Small intestine (tissue), 7 donors: ENCODE results near the gene BCAT1. TPM values are rescaled to one million over a fixed set of nuclear protein-coding genes. Genes with fewer than 3 reads are reported as not detected.
"Not testable (repeated sequence)": the region's sequence is repeated elsewhere in the genome, so short reads cannot be mapped to it uniquely, and the experiment has no call there.

ENCODE experiments used
- DNase-seq, 2 donors: peaks; one replicate each; pipeline versions ENCODE4 v3.0.0 to v3.0.0-alpha.2; 2013
- FAIRE-seq: peaks from 2 replicates; lab custom pipeline; 2012; peaks lifted over from hg19 to GRCh38; lab: Jason Lieb, UNC
- H3K27ac ChIP-seq, 3 donors: one replicate each; pipeline ENCODE4 v1.5.1; 2013; ENCODE audit warnings: low read length in 2 of 3, mild to moderate bottlenecking in 2 of 3, control low read depth in 1 of 3, inconsistent platforms in 1 of 3, low read depth in 1 of 3, moderate library complexity in 1 of 3
- H3K27me3 ChIP-seq, 3 donors: one replicate each; pipeline ENCODE4 v1.6.1; 2013; ENCODE audit warnings: low read length in 3 of 3, inconsistent platforms in 1 of 3; ENCODE audit not compliant: control insufficient read depth in 3 of 3, insufficient read depth in 3 of 3
- H3K36me3 ChIP-seq, 3 donors: one replicate each; pipeline ENCODE4 v1.6.1; 2013; ENCODE audit warnings: low read length in 3 of 3, inconsistent platforms in 1 of 3, low read depth in 1 of 3, mild to moderate bottlenecking in 1 of 3, moderate library complexity in 1 of 3; ENCODE audit not compliant: control insufficient read depth in 3 of 3, insufficient read depth in 2 of 3
- H3K4me1 ChIP-seq, 3 donors: one replicate each; pipeline ENCODE4 v1.6.1; 2013; ENCODE audit warnings: low read length in 2 of 3, inconsistent platforms in 1 of 3, low read depth in 1 of 3, mild to moderate bottlenecking in 1 of 3, moderate library complexity in 1 of 3; ENCODE audit not compliant: control insufficient read depth in 3 of 3, insufficient read depth in 2 of 3
- H3K4me3 ChIP-seq, 3 donors: one replicate each; pipeline ENCODE4 v1.5.1; 2013; ENCODE audit warnings: low read length in 3 of 3, control low read depth in 1 of 3, inconsistent platforms in 1 of 3, low read depth in 1 of 3, mild to moderate bottlenecking in 1 of 3, moderate library complexity in 1 of 3
- H3K9me3 ChIP-seq, 2 donors: one replicate each; pipeline ENCODE4 v1.6.1; 2013; ENCODE audit warnings: low read depth in 1 of 2, low read length in 1 of 2; ENCODE audit not compliant: control insufficient read depth in 2 of 2, insufficient read depth in 1 of 2
- WGBS, 3 donors: extraction: QIAGEN DNeasy Blood & Tissue Kit; methylation state at CpG; one replicate each; pipeline ENCODE4 v1.1.7; 2013; 5-methylcytosine and 5-hydroxymethylcytosine counted together
- polyA plus RNA-seq, 4 donors: library from polyadenylated mRNA; stranded (reverse) in 3 of 4; unstranded in 1 of 4; fragments of 200-250 nt in 3 of 4; fragments of 120-200 nt in 1 of 4; gene quantifications; one replicate each; pipeline versions ENCODE4 v1.2.1 to v1.2.3, GENCODE V29; 2013
- donor health status: healthy with polysubstance abuse.
- donor health status: control.
- donor health status: control.
- donor health status: Bipolar disorder and iron deficiency.
- donor health status: healthy.

The BCAT1 gene
- polyA plus RNA-seq, 4 donors: 0.22 to 5.3 (median 3.0) TPM

GRCh38 chr12:24856541-24856940 is 92.4 kb downstream of the BCAT1 start:
- H3K9me3 ChIP-seq: peaks cover 0 to 4% of the 10 kb centered on the region in 2 donors
- 66 to 89% (median 73%) methylated on average over 3 of the region's 3 CpGs for WGBS, 3 donors
- no peak for DNase-seq
- H3K27ac ChIP-seq: no peak overlapping the region
- no peak overlapping the region for H3K4me3 ChIP-seq
- no peaks in the 10 kb centered on the region for H3K4me1 ChIP-seq
- no peaks in the 10 kb centered on the region for H3K27me3 ChIP-seq
- no peaks in the 10 kb centered on the region for H3K36me3 ChIP-seq
- FAIRE-seq: no peak

- H3K36me3 ChIP-seq: no peaks in the 10 kb centered on the region
- no peak overlapping the region for H3K4me3 ChIP-seq
- H3K9me3 ChIP-seq: peaks cover 0 to 4% of the 10 kb centered on the region in 2 donors
- FAIRE-seq: no peak
- no peaks in the 10 kb centered on the region for H3K27me3 ChIP-seq
- WGBS, 3 donors: 65 to 70% (median 67%) methylated on average over 6 of the region's 6 CpGs
- H3K4me1 ChIP-seq: no peaks in the 10 kb centered on the region
- no peak overlapping the region for H3K27ac ChIP-seq
- no peak for DNase-seq
Observed at GRCh38 chr12:24854908-24855307, 94.0 kb downstream of the BCAT1 start.

DNA sequence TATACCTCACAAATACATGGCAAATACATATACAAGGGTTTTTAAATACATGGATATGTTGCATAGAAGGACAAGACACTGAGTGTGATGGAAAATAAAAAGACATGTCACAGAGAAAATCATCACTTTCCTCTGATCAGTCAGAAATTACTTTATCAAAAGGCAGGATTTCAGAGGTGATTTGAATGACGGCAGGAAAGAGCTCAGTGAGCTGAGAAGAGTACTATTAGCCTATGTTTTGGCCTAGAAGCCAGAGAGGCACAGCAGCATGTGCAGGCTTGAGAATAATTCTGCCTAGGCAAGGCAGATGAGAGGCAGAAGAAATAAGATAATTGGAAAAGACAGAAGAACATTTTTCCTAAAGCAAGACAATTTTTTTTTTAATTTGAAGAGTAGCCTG is 94.9 kb downstream of the BCAT1 start:
- H3K36me3 ChIP-seq: no peaks in the 10 kb centered on the region
- WGBS, 3 donors: 68 to 81% (median 77%) methylated on average over 1 of the region's 1 CpG
- no peaks in the 10 kb centered on the region for H3K4me1 ChIP-seq
- H3K4me3 ChIP-seq: no peak overlapping the region
- FAIRE-seq (no peak), DNase-seq (no peak)
- no peak overlapping the region for H3K27ac ChIP-seq
- H3K9me3 ChIP-seq: peaks cover 0 to 4% of the 10 kb centered on the region in 2 donors
- H3K27me3 ChIP-seq: no peaks in the 10 kb centered on the region

- Histone ChIP-seq H3K4me3 (no peak overlapping the region), H3K4me1 (no peaks in the 10 kb centered on the region), H3K36me3 (no peaks in the 10 kb centered on the region), H3K9me3 (peaks cover 0 to 4% of the 10 kb centered on the region in 2 donors), H3K27ac (no peak overlapping the region), H3K27me3 (no peaks in the 10 kb centered on the region)
- WGBS, 3 donors: 48 to 62% (median 61%) methylated on average over 2 of the region's 2 CpGs
- FAIRE-seq (no peak), DNase-seq (no peak)
Observed at GRCh38 chr12:24853588-24853987, 95.3 kb downstream of the BCAT1 start.

DNA sequence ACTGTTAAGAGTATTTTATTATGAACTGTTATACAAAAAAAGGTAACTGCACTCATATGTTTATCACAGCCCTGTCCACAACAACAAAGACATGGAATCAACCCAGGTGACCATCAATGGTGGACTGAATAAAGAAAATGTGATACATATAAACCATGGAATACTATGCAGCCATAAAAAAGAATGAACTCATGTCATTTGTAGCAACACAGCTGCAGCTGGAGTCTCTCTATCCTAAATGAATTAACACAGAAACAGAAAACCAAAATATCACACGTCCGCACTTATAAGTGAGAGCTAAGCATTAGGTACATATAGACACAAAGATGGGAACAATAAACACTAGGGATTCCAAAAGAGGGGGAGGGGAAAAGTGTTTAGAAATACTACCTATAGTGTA is 95.8 kb downstream of the BCAT1 start:
- H3K4me1 ChIP-seq: no peaks in the 10 kb centered on the region
- H3K36me3 ChIP-seq: no peaks in the 10 kb centered on the region
- peaks cover 0 to 4% of the 10 kb centered on the region in 2 donors for H3K9me3 ChIP-seq
- FAIRE-seq (no peak), DNase-seq (no peak)
- H3K27me3 ChIP-seq: no peaks in the 10 kb centered on the region
- no peak overlapping the region for H3K27ac ChIP-seq
- no peak overlapping the region for H3K4me3 ChIP-seq
- WGBS, 3 donors: 93 to 98% (median 96%) methylated on average over 2 of the region's 2 CpGs

DNA sequence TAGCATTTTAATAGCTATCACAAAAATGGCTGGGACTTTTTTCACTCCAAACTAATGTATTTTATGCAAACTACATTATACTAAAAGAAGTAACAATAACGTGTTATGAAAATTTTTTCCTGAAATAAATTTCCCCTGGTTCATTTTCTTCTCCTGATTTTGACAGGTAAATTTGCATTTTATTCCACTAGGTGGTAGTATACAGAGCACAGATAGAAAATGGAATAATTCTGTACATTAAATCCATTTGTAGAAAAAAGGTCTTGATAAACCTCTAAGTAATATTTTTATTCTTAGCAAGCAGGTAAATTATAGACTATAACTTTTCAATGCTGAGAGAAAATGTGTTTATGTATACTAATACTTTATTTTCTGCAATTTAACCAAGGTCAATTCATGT is 96.5 kb downstream of the BCAT1 start:
- Histone ChIP-seq H3K27ac (no peak overlapping the region), H3K4me3 (no peak overlapping the region), H3K27me3 (no peaks in the 10 kb centered on the region), H3K4me1 (no peaks in the 10 kb centered on the region), H3K9me3 (no peaks in the 10 kb centered on the region), H3K36me3 (no peaks in the 10 kb centered on the region)
- 29 to 48% (median 45%) methylated on average over 1 of the region's 1 CpG for WGBS, 3 donors
- FAIRE-seq (no peak), DNase-seq (no peak)

DNA sequence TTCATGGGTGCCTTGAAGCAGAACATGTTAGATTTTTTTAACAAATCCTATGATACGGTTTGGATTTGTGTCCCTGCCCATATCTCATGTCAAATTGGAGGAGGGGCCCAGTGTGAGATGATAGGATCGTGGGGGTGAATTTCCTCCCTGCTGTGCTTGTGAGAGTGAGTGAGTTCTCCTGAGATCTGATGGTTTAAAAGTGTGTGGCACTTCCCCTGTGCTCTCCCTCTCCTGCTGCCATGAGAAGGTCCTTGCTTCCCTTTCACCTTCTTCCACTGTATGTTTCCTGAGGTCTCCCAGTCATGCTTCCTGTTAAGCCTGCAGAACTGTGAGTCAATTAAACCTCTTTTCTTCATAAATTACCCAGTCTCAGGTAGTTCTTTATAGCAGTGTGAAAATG is 97.0 kb downstream of the BCAT1 start:
- not testable (repeated sequence) for H3K9me3 ChIP-seq, H3K27ac ChIP-seq, DNase-seq, FAIRE-seq, H3K36me3 ChIP-seq, H3K4me1 ChIP-seq, H3K4me3 ChIP-seq, H3K27me3 ChIP-seq
- WGBS, 3 donors: 23 to 49% (median 25%) methylated on average over 2 of the region's 2 CpGs

DNA sequence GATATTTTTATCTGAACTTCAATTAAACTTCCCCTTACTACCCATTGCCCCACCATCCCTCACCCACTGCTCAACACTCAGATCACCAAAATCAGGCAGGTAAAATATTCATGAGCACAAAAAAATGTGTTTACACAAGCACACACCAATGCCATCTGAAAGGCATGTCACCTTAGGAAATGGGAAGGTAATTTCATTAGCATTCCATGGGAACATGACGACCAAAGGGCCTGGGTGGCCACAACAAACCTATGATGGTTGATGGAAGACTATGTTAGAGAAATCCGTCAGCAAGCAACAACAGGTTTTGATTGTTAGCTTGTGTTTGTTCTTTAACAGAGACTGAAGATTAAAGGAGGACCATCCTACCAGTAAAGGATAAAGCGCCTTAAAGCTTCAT is 97.6 kb downstream of the BCAT1 start:
- Histone ChIP-seq H3K9me3 (no peaks in the 10 kb centered on the region), H3K27me3 (no peaks in the 10 kb centered on the region), H3K36me3 (no peaks in the 10 kb centered on the region), H3K27ac (no peak overlapping the region), H3K4me3 (no peak overlapping the region), H3K4me1 (no peaks in the 10 kb centered on the region)
- no peak for DNase-seq
- FAIRE-seq: no peak
- WGBS, 3 donors: 38 to 79% (median 61%) methylated on average over 3 of the region's 3 CpGs

GRCh38 chr12:24850496-24850895 is 98.4 kb downstream of the BCAT1 start:
- FAIRE-seq (no peak), DNase-seq (no peak)
- H3K36me3 ChIP-seq: no peaks in the 10 kb centered on the region
- H3K4me1 ChIP-seq: no peaks in the 10 kb centered on the region
- no peaks in the 10 kb centered on the region for H3K27me3 ChIP-seq
- no peak overlapping the region for H3K4me3 ChIP-seq
- no peaks in the 10 kb centered on the region for H3K9me3 ChIP-seq
- WGBS, 3 donors: 58 to 61% (median 60%) methylated on average over 3 of the region's 3 CpGs
- H3K27ac ChIP-seq: no peak overlapping the region
